C4-2B (cell line): ENCODE results near the gene ALDH7A1.

Experiments used
- CTCF ChIP-seq: fragments of 450-650 bp; conservative IDR thresholded peaks from 2 replicates; pipeline ENCODE4 v1.5.1; 2017; ENCODE audit warnings: mild to moderate bottlenecking
- ZFX ChIP-seq: fragments of 450-650 bp; IDR thresholded peaks from 2 replicates; pipeline ENCODE4 v1.6.1; 2017

- TF ChIP-seq CTCF = no peak
- TF ChIP-seq ZFX = no peak
Measured at GRCh38 chr5:126486332-126486731, 108.7 kb downstream of the ALDH7A1 start.
